Subcutaneous abdominal adipose tissue (tissue), 5 donors: ENCODE results near the gene MLLT6.

Experiments used
- H3K27ac ChIP-seq: one replicate; pipeline ENCODE4 v1.7.0; 2013; ENCODE audit warnings: low read depth, mild to moderate bottlenecking, inconsistent platforms, low read length, moderate library complexity
- H3K27me3 ChIP-seq, 5 donors: one replicate each; pipeline ENCODE4 v1.7.0; 2013; ENCODE audit warnings: low read length in 5 of 5, inconsistent platforms in 1 of 5; ENCODE audit not compliant: control insufficient read depth in 5 of 5, insufficient read depth in 4 of 5
- H3K36me3 ChIP-seq, 5 donors: one replicate each; pipeline ENCODE4 v1.7.0; 2013; ENCODE audit warnings: low read length in 5 of 5; ENCODE audit not compliant: control insufficient read depth in 5 of 5, insufficient read depth in 5 of 5
- H3K4me1 ChIP-seq, 5 donors: one replicate each; pipeline ENCODE4 v1.7.0; 2013; ENCODE audit warnings: low read length in 5 of 5, mild to moderate bottlenecking in 3 of 5, moderate library complexity in 1 of 5; ENCODE audit not compliant: control insufficient read depth in 5 of 5, insufficient read depth in 5 of 5
- H3K4me3 ChIP-seq, 5 donors: one replicate each; pipeline ENCODE4 v1.7.0; 2013; ENCODE audit warnings: low read length in 5 of 5, low read depth in 1 of 5
- H3K9ac ChIP-seq, 5 donors: one replicate each; pipeline ENCODE4 v1.7.0; 2013; ENCODE audit warnings: low read length in 5 of 5, mild to moderate bottlenecking in 4 of 5, moderate library complexity in 3 of 5
- H3K9me3 ChIP-seq, 5 donors: one replicate each; pipeline ENCODE4 v1.7.0; 2013; ENCODE audit warnings: low read length in 5 of 5; ENCODE audit not compliant: control insufficient read depth in 5 of 5
- donor health status: healthy.
- donor health status: healthy.
- donor health status: healthy.
- donor health status: healthy.
- donor health status: healthy.

MLLT6 gene

GRCh38 chr17:38667099-38667786, 37.8 kb upstream of the MLLT6 start:
- Histone ChIP-seq H3K4me1 (no peaks in the 10 kb centered on the region), H3K9me3 (no peaks in the 10 kb centered on the region), H3K4me3 (no peak overlapping the region), H3K9ac (no peak overlapping the region), H3K27ac (no peak overlapping the region), H3K36me3 (no peaks in the 10 kb centered on the region), H3K27me3 (peaks cover 19 to 27% (median 26%) of the 10 kb centered on the region in 5 donors)

- no peak overlapping the region for H3K9ac ChIP-seq
- no peaks in the 10 kb centered on the region for H3K9me3 ChIP-seq
- H3K27ac ChIP-seq = no peak overlapping the region
- no peak overlapping the region for H3K4me3 ChIP-seq
- no peaks in the 10 kb centered on the region for H3K36me3 ChIP-seq
- peaks cover 20 to 32% (median 30%) of the 10 kb centered on the region in 5 donors for H3K27me3 ChIP-seq
- H3K4me1 ChIP-seq = no peaks in the 10 kb centered on the region
Measured at GRCh38 chr17:38667787-38668122, 37.3 kb upstream of the MLLT6 start.

GRCh38 chr17:38669520-38669919, 35.6 kb upstream of the MLLT6 start:
- Histone ChIP-seq H3K9me3 (no peaks in the 10 kb centered on the region), H3K4me3 (no peak overlapping the region), H3K36me3 (no peaks in the 10 kb centered on the region), H3K27ac (no peak overlapping the region), H3K27me3 (peaks cover 24 to 43% (median 35%) of the 10 kb centered on the region in 5 donors), H3K4me1 (peaks cover 0 to 12% (median 7%) of the 10 kb centered on the region in 5 donors), H3K9ac (no peak overlapping the region)

DNA sequence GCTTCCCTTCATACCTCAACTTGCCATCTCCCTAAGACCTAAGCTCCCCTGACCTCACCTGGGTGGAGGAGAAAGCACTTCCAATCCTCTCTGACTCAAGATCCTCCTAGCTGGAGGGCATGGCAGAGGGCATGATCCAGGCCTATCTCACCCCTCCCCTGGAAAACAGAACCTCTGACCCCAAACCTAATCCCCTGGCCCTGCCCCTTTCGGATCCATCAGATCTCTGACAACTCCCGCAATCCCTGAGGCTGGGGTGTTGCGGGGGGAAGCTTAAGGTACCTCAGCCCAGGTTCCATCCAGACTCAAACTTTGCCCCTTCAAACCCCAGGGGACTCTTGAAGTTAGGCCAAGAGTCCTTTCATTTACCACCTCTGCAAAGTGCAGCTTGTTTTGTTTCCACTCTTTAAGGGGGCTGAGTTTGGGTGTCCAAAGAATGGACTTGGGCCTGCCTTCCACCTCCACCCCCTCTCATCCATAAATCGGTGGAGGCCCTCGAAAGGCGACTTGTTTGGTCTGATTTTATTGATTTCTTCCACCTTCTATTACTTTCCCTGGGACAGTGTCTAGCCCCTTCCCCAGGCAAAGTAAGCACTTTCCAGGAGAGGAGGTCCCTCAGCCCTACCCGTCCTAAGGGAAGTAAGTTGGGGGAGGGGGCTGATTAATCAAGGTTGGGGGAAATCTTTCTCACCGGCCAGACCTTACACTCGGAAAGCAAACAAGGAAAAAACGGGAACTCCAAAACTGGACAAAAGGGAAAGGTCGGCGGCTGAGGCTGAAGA, 32.9 kb upstream of the MLLT6 start:
- no peaks in the 10 kb centered on the region for H3K36me3 ChIP-seq
- peaks cover 0 to 27% (median 16%) of the 10 kb centered on the region in 5 donors for H3K4me1 ChIP-seq
- no peak overlapping the region for H3K9ac ChIP-seq
- no peak overlapping the region for H3K27ac ChIP-seq
- H3K4me3 ChIP-seq = no peak overlapping the region
- peaks cover 25 to 50% (median 36%) of the 10 kb centered on the region in 5 donors for H3K27me3 ChIP-seq
- H3K9me3 ChIP-seq = no peaks in the 10 kb centered on the region

GRCh38 chr17:38672788-38673706, 32.0 kb upstream of the MLLT6 start:
- no peak overlapping the region for H3K27ac ChIP-seq
- H3K9me3 ChIP-seq = no peaks in the 10 kb centered on the region
- no peak overlapping the region for H3K9ac ChIP-seq
- no peaks in the 10 kb centered on the region for H3K36me3 ChIP-seq
- peaks cover 0 to 30% (median 19%) of the 10 kb centered on the region in 5 donors for H3K4me1 ChIP-seq
- peaks cover 25 to 50% (median 36%) of the 10 kb centered on the region in 5 donors for H3K27me3 ChIP-seq
- H3K4me3 ChIP-seq = peak overlapping the region in 2 of 5 donors; percentile 50 to 65

GRCh38 chr17:38673707-38674013, 31.4 kb upstream of the MLLT6 start:
- Histone ChIP-seq H3K27me3 (peaks cover 25 to 50% (median 36%) of the 10 kb centered on the region in 5 donors), H3K27ac (no peak overlapping the region), H3K4me3 (peak overlapping the region in 2 of 5 donors; percentile 50 to 65), H3K4me1 (peaks cover 0 to 30% (median 19%) of the 10 kb centered on the region in 5 donors), H3K9ac (no peak overlapping the region), H3K36me3 (no peaks in the 10 kb centered on the region), H3K9me3 (no peaks in the 10 kb centered on the region)

DNA sequence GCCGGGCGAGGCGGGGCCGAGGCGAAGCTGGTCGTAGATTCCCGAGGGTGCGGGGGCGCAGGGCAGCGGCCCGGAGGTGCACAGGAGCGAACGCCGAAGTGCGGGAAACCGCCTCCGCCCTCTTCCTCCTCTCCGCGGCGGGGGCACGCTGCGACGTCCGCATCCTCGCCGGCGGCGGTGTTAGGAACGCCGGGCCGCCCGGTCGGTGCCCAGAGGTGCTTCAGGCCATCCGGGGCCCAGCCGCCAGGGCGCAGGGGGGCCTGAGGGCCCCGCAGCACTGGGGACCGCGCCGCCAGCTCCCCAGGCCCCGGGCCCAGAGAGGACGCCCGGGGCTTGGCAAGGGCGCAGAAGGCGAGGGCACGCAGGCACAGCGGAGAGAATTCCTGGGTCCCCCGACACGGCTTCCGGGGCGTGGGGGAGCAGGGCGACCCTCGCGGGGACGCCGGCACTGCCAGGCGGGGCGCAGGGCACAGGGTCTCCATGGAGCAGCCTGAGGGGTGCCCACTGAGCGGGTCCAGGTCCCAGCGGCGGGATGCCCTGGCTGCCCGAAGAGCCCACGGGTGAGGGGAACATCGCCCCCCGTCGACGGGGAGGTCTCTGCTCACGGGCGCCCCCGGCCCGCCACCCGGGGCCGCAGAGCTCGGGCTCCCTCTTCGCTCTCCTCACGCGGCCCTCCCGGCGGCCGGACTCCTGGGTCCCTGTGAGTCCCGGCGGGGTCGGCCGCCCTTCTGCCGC, 30.9 kb upstream of the MLLT6 start:
- Histone ChIP-seq H3K27ac (no peak overlapping the region), H3K4me1 (peaks cover 0 to 30% (median 19%) of the 10 kb centered on the region in 5 donors), H3K4me3 (peak overlapping the region in 4 of 5 donors; percentile 44 to 65 (median 51)), H3K36me3 (no peaks in the 10 kb centered on the region), H3K27me3 (peaks cover 22 to 47% (median 33%) of the 10 kb centered on the region in 5 donors), H3K9ac (peak overlapping the region in 3 of 5 donors; percentile 68 to 74 (median 68)), H3K9me3 (no peaks in the 10 kb centered on the region)

GRCh38 chr17:38674749-38675615, 30.1 kb upstream of the MLLT6 start, which contains the start of gene EPOP:
Gene EPOP, minus strand, starts transcription at chr17:38674957. Its CDS starts 462 bp downstream, at chr17:38674495.
- Histone ChIP-seq H3K9ac (peak within 1 kb of the TSS in 4 of 5 donors; percentile 35 to 74 (median 68)), H3K4me3 (peak within 1 kb of the TSS; percentile 25 to 65 (median 52)), H3K4me1 (peaks cover 0 to 30% (median 19%) of the 10 kb centered on the region in 5 donors), H3K27ac (no peak within 1 kb of the TSS), H3K27me3 (peaks cover 14 to 39% (median 25%) of the 10 kb centered on the region in 5 donors), H3K9me3 (no peaks in the 10 kb centered on the region), H3K36me3 (no peaks in the 10 kb centered on the region)
